NCI-H1417 (cell line): ENCODE data around the gene TKFC.

Source experiments
- DNase-seq, 3 experiments: peaks; one replicate each; lab custom pipeline; 2025; lab: John Stamatoyannopoulos, UW

The TKFC gene

DNA sequence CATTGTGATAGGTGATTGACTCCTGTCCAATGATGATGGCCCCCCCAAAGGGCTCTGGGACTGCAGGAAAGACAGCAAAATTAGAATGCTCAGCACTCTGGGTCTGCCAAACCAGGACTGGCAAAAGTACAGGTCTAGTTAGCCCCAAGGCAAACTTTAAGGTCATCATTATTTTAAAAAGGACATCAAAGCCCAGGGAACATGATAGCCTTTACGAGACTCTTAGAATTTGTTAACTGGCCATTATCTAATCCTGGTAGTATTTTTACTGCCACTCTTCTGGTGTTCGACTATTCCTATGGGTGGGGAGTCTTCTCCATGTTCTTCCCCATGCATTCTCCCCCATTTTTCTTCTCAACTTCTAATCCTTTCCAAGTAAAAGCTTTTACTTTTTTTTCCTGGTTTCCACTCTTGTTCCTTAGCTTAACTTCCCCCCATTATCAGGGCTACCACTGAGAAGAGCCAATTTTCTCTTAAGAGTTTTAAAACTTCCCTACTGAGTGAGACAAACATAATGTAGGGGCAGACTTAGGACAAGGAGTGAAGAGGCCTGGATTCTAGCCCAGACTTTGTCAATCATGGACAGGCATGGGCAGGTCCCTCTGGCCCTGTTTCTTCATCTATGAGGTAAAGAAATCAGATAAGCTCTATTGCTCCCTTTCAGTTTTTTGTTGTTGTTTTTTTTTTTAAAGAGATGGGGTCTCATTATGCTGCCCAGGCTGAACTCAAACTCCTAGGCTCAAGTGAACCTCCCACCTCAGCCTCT lies 7.2 kb upstream of the TKFC start:
- DNase-seq: no peak

DNA sequence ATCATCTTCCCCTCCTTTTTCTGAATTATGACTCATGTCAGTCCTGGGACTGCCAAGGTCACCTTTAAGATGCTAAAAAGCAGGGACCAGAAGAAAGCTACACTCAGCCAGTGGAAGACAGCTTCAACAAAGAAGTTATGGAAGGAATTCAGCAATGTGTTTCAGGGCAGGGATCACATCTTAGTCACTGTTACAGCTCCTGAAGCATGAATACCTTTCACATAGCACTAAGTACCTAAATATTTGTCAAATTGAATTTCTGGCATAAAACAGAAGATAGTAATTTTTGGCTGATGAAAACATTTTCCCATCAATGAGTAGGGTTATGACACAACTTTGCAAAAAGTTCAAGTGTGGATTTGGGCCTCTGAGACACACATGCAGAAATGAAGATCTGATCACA lies 5.4 kb upstream of the TKFC start:
- no peak for DNase-seq

DNA sequence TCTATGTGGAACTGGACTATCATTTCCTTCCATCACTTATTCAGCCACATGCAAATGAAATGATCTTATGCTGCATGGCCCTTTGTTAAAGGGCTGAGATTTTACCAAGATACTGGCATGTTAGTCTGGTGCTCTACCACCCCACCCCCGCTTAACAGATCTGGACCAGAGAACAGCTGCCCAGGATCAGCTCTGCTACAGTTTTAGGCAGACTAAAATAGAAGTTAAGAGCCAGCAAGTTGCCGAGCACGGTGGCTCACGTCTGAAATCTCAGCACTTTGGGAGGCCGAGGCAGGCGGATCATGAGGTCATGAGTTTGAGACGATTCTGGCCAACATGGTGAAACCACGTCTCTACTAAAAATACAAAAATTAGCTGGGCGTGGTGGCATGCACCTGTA lies 4.7 kb upstream of the TKFC start:
- no peak for DNase-seq

DNA sequence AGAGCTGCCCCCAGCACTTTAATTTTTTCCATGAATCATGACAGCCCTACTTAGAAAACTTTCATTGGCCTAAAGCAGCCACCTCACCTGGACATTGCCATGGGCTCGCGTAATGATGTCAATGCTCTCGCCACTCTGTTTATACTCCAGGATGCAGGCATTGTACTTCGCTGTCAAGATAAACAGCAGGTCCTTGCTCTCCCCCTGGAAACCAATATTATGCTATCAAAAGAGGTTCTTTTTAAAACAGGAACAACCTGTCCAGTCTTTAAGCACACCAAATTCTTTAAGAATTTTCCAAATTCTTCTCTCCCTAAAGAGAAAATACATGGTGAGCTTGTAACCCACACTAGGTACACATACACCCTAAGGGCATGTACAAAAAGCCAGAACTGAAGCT lies 3.2 kb upstream of the TKFC start:
- DNase-seq: no peak

- DNase-seq: no peak
Measured at GRCh38 chr11:61331651-61332050, 1.4 kb upstream of the TKFC start.

DNA sequence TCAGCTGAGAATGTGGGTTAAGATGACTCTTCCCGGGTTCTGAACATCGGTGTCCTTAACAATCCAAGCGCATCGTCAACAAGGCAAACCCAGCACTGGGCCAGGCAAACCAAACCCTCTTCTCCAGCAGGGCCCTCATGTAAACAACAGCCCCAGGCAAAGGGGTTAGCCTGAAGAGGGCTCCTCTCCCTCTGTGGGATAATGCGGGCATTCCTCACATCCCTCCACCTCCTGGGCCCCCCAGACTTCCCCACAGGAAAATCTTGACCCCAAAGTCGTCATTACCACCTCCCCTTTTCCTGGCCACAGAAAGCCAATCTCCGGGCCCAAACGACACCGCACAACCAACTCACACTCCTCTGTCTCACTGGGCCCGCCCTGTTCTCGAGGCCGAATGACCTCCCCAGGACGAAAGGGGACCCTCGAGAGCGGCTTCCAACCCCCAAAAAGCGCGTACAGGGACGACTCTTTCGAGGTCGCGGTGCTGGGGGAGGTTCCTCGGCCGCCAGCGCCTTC lies 689 bp upstream of the TKFC start:
- DNase-seq: peak in 1 of 3 experiments; percentile 54

GRCh38 chr11:61333550-61334433 lies 764 bp downstream of the TKFC start:
- peak in 1 of 3 experiments; percentile 7 for DNase-seq

DNA sequence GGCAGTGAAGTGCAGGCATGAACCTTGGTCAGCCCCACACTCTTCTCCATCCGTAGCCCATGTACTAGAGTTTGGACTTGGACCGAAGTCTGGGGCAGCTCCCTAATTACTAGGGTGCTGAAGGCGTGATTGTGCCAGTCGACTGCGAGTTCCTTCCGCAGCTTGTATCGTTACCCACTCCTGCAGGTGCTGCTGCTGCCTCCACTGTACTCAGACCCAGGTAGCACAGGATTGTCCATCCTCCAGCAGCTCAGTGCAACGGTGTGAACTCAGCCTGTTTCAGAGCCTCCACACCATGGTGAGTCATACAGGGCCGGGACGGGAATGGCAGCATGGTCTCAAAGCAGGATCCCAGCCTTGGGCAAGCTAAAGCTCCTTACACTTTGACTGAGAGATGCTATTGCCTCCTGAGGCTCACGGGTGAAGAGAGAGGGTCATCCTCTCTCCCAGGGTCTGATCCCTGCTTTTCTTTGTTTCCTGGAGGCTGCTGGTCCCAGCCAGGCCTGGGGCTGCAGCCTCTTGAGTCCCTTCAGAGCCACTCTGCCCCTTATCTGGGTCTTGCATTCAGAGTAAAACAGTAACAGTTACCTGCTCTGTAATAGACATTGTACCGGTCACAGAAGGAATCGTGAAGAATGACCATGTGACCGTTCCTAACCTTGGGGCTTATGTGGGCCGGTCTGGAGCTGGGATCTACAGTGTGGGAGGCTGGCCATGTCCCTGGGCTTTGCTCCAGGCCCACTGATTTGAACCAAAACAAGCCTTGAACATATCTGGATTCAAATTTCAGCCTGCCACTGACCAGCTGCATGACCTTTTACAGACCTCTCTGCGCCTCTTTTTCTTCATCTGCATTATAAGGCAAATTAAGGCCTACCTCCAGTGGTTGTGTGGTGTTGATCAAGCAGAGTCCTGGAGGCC lies 1.7 kb downstream of the TKFC start:
- DNase-seq: no peak

- DNase-seq: no peak
Measured at GRCh38 chr11:61335355-61335710, 2.3 kb downstream of the TKFC start.

- DNase-seq: peak; percentile 79 to 85 (median 80)
Measured at GRCh38 chr11:61336171-61336935, 3.3 kb downstream of the TKFC start.

GRCh38 chr11:61337706-61338470 lies 4.9 kb downstream of the TKFC start:
- DNase-seq: no peak

DNA sequence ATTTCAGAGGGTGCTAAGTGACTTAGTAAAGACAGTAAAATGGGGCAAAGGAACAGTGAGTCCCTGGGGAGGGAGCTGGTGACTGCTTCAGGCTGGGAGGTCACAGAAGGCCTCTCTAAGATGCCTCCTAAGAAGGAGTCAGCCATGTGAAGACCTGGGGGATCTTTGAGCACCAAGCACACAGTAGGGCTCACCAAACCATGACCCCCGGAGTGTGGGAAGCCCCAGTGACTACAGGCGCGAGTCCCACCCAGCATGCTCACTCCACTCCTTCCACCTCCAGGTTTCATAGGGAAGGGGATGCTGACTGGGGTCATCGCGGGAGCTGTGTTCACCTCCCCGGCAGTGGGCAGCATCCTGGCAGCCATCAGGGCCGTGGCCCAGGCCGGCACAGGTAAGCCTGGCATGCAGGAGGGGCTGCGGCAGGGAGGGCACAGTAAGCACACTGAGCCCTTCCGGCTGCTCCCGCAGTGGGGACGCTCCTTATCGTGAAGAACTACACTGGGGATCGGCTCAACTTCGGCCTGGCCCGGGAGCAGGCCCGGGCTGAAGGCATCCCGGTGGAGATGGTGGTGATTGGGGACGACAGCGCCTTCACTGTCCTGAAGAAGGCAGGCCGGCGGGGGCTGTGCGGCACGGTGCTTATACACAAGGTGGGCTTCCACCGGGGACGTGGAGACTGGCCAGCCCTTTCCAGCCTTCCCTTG lies 5.9 kb downstream of the TKFC start:
- DNase-seq: no peak

DNA sequence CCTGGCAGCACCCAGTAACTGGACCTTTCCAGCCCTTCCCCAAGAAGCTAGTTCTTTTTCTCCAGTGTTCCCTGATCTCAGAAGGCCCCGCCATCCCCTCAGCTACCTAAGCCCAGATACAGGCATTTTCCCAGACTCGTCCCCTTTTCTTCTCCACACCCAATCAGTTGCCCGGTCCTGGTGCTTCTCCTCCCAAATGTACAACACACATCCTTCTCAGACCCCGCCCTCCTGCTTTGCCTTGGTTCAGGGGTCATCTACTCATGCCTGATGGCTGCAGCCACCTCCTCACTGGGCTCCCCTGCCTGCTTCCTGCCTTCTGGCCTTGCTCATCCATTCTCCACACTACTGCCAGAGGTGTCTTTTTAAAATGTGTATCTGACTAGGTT lies 6.5 kb downstream of the TKFC start:
- no peak for DNase-seq

GRCh38 chr11:61340979-61341378 lies 8.0 kb downstream of the TKFC start:
- no peak for DNase-seq

DNA sequence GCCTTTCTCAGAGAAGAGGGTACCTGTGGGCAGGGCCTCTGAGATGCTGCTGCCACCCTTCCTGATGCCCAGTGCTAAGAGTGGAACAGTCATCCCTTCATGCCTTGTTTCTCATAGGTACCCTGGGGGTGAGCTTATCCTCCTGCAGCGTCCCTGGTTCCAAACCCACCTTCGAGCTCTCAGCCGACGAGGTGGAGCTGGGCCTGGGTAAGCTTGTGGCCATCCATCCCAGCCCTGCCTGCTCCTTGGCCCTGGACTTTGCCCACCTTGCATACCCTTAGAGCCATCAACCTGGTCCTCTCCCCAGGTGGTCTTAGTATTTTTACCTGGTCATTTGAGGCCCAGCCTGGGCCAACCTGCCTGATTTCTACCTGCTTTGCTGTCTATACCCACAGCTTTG lies 8.7 kb downstream of the TKFC start:
- DNase-seq: no peak

GRCh38 chr11:61342207-61342803 lies 9.3 kb downstream of the TKFC start:
- no peak for DNase-seq

GRCh38 chr11:61343792-61344745 lies 11.0 kb downstream of the TKFC start:
- no peak for DNase-seq

DNA sequence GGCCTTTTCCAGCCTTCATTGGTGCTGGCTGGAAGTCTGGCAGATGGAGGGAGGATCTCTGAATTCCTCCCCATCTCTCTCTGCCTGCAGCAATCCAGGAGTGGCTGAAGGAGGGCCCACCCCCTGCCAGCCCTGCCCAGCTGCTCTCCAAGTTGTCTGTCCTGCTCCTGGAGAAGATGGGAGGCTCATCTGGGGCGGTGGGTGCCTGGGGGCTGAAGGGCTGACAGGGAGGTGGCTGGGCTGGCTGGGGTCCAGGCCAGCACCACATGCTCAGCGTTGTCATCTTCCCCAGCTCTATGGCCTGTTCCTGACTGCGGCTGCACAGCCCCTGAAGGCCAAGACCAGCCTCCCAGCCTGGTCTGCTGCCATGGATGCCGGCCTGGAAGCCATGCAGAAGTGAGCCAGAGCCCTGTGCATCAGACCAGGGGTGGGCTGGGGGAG lies 12.2 kb downstream of the TKFC start:
- DNase-seq: no peak
